Lower leg skin (tissue), 3 donors: Measurements from ENCODE around the gene KRTAP5-10.
"Not testable (repeated sequence)": the region's sequence is repeated elsewhere in the genome, so short reads cannot be mapped to it uniquely, and the experiment has no call there.

ENCODE experiments used
- CTCF ChIP-seq, 3 donors: fragments of 450-650 bp; IDR thresholded peaks; one replicate each; pipeline ENCODE4 v1.5.1; 2016; ENCODE audit warnings: antibody characterized with exemption in 3 of 3, mild to moderate bottlenecking in 3 of 3, moderate library complexity in 2 of 3
- POLR2A ChIP-seq, 2 donors: fragments of 450-650 bp; IDR thresholded peaks; one replicate each; pipeline ENCODE4 v1.6.1; 2016 to 2017; ENCODE audit warnings: antibody characterized with exemption in 2 of 2, mild to moderate bottlenecking in 1 of 2, moderate library complexity in 1 of 2

GRCh38 chr11:71582969-71583368 lies 17.6 kb downstream of the KRTAP5-10 start:
- not testable (repeated sequence) for TF ChIP-seq CTCF, POLR2A (IDR thresholded peaks at IDR 0.05)
